Cardiac muscle cell (in vitro differentiated cells and primary cell): Measurements from ENCODE around the gene SEC31B. TPM values are rescaled to one million over a fixed set of nuclear protein-coding genes. Genes with fewer than 3 reads are reported as not detected.
A peak's percentile ranks its signal among the peaks of the same experiment; 100 is the strongest.

Source experiments
- DNase-seq, 2 donors: peaks; one replicate each; pipeline versions ENCODE4 v3.0.0 to v3.0.0-alpha.2; 2010 to 2017; ENCODE audit warnings: low read depth in 1 of 2, low spot score in 1 of 2
- H3K27ac ChIP-seq: fragments of 200-600 bp; sonication (generic); 2 replicates; pipeline ENCODE4 v1.5.1; 2016
- H3K27me3 ChIP-seq: fragments of 200-600 bp; sonication (generic); 2 replicates; pipeline ENCODE4 v1.6.0; 2016; ENCODE audit warnings: control low read depth
- H3K36me3 ChIP-seq: fragments of 200-600 bp; sonication (generic); 2 replicates; pipeline ENCODE4 v1.5.1; 2016; ENCODE audit warnings: control low read depth
- H3K4me1 ChIP-seq: fragments of 200-600 bp; sonication (generic); 2 replicates; pipeline ENCODE4 v1.8.1; 2017; ENCODE audit warnings: low read depth, mild to moderate bottlenecking, mixed run types
- H3K4me3 ChIP-seq: fragments of 200-600 bp; sonication (generic); 2 replicates; pipeline ENCODE4 v1.5.1; 2016; ENCODE audit warnings: mild to moderate bottlenecking
- H3K9me3 ChIP-seq: fragments of 200-600 bp; sonication (generic); 2 replicates; pipeline ENCODE4 v1.5.1; 2017; ENCODE audit warnings: low read depth, mild to moderate bottlenecking, control low read depth
- polyA plus RNA-seq: library from polyadenylated mRNA; unstranded; fragments of >200 nt; fragmentation: Nextera tagmentation; extraction: Ambion mirVana; gene quantifications from 2 replicates; pipeline ENCODE4 v1.2.1, GENCODE V29; 2016
- total RNA-seq: library from RNA; depleted of rRNA; stranded (reverse); fragments of >200 nt; gene quantifications from 2 replicates; pipeline ENCODE4 v1.2.3, GENCODE V29; 2016
- TF ChIP-seq, protein P1 (sequence below): IDR thresholded peaks from 2 replicates; pipeline ENCODE4 v1.5.1; 2012; ENCODE audit warnings: low read depth, mild to moderate bottlenecking, low read length

SEC31B gene
- total and polyA plus RNA-seq, 2 experiments from 2014 or later: 13.2 to 23.1 TPM

DNA sequence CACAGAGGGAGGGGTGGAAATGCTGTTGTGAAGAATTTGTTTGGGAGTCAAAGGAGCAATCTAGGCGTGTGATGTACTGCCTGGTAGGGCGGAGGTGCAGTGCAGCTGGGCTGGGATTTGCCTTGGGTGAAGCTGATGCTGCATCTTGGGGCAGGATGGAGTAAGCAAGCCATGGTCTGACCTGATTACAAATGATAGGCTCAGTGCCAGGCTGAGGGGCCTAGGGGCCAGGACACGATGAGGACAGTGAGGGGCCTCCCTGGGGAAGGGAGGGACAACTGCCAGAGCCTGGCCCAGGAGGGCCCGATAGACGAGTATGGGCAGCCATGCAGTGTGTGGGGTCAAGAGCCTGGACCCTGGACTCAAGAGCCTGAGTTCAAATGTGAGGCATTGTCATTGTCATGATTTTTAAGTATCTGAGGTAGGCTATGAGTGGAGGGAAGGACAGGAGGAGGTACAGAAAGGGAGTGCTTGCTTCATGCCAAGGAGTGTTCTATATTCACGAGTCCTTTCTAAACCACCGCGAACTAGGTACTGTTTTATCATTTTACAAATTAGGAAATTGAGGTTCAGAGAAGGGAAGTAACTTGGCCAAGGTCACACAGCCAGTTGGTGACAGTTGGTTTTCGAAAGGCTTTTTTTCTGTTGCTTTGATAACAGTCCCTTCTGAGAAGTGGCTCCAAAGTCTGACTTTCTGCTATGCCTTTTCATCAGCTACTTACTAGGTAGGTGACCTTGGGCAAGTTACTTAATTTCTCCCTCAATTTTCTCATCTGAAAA is 45.7 kb upstream of the SEC31B start:
- H3K36me3 ChIP-seq: no peaks in the 10 kb centered on the region
- TF ChIP-seq, protein P1, sequence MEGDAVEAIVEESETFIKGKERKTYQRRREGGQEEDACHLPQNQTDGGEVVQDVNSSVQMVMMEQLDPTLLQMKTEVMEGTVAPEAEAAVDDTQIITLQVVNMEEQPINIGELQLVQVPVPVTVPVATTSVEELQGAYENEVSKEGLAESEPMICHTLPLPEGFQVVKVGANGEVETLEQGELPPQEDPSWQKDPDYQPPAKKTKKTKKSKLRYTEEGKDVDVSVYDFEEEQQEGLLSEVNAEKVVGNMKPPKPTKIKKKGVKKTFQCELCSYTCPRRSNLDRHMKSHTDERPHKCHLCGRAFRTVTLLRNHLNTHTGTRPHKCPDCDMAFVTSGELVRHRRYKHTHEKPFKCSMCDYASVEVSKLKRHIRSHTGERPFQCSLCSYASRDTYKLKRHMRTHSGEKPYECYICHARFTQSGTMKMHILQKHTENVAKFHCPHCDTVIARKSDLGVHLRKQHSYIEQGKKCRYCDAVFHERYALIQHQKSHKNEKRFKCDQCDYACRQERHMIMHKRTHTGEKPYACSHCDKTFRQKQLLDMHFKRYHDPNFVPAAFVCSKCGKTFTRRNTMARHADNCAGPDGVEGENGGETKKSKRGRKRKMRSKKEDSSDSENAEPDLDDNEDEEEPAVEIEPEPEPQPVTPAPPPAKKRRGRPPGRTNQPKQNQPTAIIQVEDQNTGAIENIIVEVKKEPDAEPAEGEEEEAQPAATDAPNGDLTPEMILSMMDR: no peak
- H3K27ac ChIP-seq: no peak overlapping the region
- peaks cover 4% of the 10 kb centered on the region for H3K27me3 ChIP-seq
- no peak overlapping the region for H3K4me3 ChIP-seq
- no peaks in the 10 kb centered on the region for H3K9me3 ChIP-seq
- no peaks in the 10 kb centered on the region for H3K4me1 ChIP-seq
- DNase-seq: no peak

DNA sequence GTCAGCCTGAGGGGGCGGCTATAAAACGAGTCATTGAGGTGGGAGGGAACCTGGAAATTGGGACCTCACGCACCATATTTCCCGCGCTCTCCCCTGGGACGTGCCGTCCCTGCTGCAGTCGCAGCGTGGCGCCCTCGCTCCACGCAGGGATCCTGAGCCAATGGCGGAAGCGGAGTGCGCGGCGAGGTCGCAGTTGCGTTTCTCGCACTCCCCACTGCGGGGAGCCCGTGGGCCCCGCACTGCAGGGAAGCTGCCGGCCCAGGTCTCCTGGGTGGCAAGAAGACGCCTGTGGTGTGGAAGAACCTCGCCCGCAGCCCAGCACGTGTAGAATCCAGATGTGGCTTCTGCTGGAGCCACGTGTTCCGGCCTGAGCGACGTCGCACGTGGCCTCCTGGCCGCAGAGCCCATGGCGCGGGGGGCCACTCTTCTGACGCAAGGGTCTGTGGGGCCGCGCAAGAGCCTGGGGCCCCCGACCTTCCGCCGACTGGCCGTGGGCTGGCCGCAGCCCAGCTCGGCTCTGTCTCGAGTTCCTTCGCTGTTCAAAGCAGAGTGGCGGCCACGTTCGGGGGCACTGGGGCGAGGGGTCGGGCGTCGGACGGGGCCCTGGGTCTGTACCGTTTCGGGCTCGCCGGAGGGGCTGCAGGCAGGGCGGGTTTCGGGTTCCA is 42.5 kb upstream of the SEC31B start:
- no peaks in the 10 kb centered on the region for H3K27me3 ChIP-seq

DNA sequence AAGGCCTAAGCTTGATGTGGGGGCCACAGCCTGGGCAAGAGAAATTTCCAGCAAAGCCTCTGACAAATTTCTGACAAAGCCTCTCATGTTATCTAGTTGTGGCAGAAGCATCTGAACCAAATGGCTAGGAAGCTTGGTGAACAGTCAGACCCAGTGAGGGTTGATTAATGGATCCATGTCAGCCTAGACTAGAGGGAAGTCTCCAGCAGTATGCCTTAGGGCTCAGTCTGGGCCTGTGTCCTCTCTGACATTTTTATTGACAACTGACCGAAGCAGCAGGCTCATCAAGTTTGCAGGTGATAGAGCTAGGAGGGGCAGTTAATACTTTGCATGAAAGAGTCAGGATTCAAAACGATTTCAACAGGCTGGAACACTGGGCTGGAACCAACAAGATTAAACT is 41.3 kb upstream of the SEC31B start:
- no peak overlapping the region for H3K27ac ChIP-seq
- TF ChIP-seq, protein P1: no peak
- no peaks in the 10 kb centered on the region for H3K4me1 ChIP-seq
- no peaks in the 10 kb centered on the region for H3K27me3 ChIP-seq
- H3K4me3 ChIP-seq: no peak overlapping the region
- H3K9me3 ChIP-seq: no peaks in the 10 kb centered on the region
- no peaks in the 10 kb centered on the region for H3K36me3 ChIP-seq
- DNase-seq: no peak

More for the DNA sequence above, 42.5 kb upstream of the SEC31B start:
- H3K36me3 ChIP-seq: no peaks in the 10 kb centered on the region
- no peaks in the 10 kb centered on the region for H3K9me3 ChIP-seq
- TF ChIP-seq, protein P1: peak; percentile 98
- H3K4me3 ChIP-seq: no peak overlapping the region
- H3K27ac ChIP-seq: no peak overlapping the region
- DNase-seq: peak; percentile 85 to 87
- H3K4me1 ChIP-seq: no peaks in the 10 kb centered on the region

DNA sequence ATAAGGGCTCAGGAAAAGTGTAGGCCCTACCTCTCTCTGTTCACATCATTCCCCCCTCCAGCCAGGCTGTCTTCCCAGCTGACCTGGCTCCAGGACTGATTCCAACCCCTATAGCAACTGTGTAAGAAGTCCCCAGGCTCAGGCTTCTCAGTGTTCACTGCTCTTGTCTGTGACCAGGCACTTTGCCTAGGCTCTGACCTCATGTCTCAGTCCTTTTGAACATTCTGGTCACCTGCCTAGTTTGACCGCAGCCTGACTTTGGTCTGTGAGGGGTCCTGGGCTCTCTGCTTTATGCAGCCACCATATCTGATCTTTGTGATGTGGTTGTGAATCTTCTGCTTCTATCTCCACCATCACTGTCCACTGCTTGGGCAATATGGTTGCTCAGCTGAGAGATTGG is 40.6 kb upstream of the SEC31B start:
- no peaks in the 10 kb centered on the region for H3K36me3 ChIP-seq
- H3K27me3 ChIP-seq: no peaks in the 10 kb centered on the region
- no peaks in the 10 kb centered on the region for H3K9me3 ChIP-seq
- H3K4me1 ChIP-seq: no peaks in the 10 kb centered on the region
- no peak overlapping the region for H3K4me3 ChIP-seq
- TF ChIP-seq, protein P1: no peak
- no peak for DNase-seq
- no peak overlapping the region for H3K27ac ChIP-seq

DNA sequence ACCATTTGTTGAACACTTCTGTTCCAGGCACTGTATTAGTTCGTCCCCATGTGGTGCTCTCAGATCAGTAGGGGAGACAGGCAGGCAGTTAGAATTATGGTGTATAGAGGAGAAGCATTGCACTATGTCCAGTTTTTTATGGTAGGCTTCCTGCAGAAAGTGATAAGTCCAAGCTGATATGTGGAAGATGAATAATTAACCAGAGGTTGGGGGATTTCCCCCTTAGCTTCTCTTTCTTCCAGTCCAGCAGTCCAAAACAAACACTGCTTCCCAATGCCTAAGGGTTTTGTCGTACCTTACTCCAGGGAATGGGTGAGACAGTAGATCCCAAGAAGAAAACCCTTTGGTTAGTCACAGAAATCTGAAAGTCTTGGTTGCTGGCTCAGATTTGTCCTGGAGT is 35.2 kb upstream of the SEC31B start:
- TF ChIP-seq, protein P1: no peak
- no peaks in the 10 kb centered on the region for H3K9me3 ChIP-seq
- H3K4me3 ChIP-seq: no peak overlapping the region
- H3K36me3 ChIP-seq: no peaks in the 10 kb centered on the region
- no peaks in the 10 kb centered on the region for H3K27me3 ChIP-seq
- DNase-seq: no peak
- H3K27ac ChIP-seq: no peak overlapping the region
- H3K4me1 ChIP-seq: no peaks in the 10 kb centered on the region
